H1 (cell line): ENCODE measurements around the gene TCF4. TPM values are rescaled to one million over a fixed set of nuclear protein-coding genes. Genes with fewer than 3 reads are reported as not detected.

Experiments used
- CTBP2 ChIP-seq: IDR thresholded peaks from 2 replicates; pipeline ENCODE4 v1.7.0; 2011; ENCODE audit warnings: borderline replicate concordance, mild to moderate bottlenecking, moderate library complexity, mixed read lengths, low read length; ENCODE audit not compliant: insufficient read depth, insufficient read length
- CTCF ChIP-seq, 3 experiments: IDR thresholded peaks; 1 replicate in 2 of 3; 2 replicates in 1 of 3; pipeline versions ENCODE4 v1.5.1 to v1.6.1; 2011; ENCODE audit warnings: low read length in 3 of 3, mild to moderate bottlenecking in 3 of 3, inconsistent platforms in 2 of 3, low read depth in 1 of 3, moderate library complexity in 1 of 3; ENCODE audit not compliant: insufficient read depth in 1 of 3; ENCODE audit errors: control extremely low read depth in 1 of 3
- SAP30 ChIP-seq: fragments of 300-600 bp; sonication (generic); IDR thresholded peaks from 2 replicates; pipeline ENCODE4 v1.7.1; 2012; ENCODE audit warnings: low read length, moderate library complexity, mild to moderate bottlenecking, inconsistent platforms; ENCODE audit not compliant: insufficient read depth, insufficient replicate concordance
- polyA plus RNA-seq, 7 experiments: library from polyadenylated mRNA; depleted of rRNA in 3 of 7; stranded (reverse) in 5 of 7; unstranded in 2 of 7; fragments of >200 nt in 5 of 7; fragments of 200-250 nt in 2 of 7; gene quantifications; 1 replicate in 5 of 7; 2 replicates in 1 of 7; 4 replicates in 1 of 7; pipeline versions ENCODE4 v1.2.1 to v1.2.3, GENCODE V29; 2011 to 2013; ENCODE audit warnings: missing spikeins in 2 of 7, mixed read lengths in 2 of 7
- total RNA-seq: library from RNA; stranded (reverse); fragmentation: NEBNext Ultra II Directional; extraction: Animal tissue kit (Norgen Biotek cat#: 25700); gene quantifications from 2 replicates; pipeline ENCODE4 v1.2.1, GENCODE V29; 2021

Gene TCF4
- total and polyA plus RNA-seq, 2 of the 8 experiments (the other 6 are each of a cell fraction or from before 2014, with no cell fraction given) = 59.3 to 118 TPM

GRCh38 chr18:55402731-55403405, 185.1 kb downstream of the TCF4 start (continued):
- no peak for TF ChIP-seq CTCF (IDR thresholded peaks at IDR 0.05; ENCODE audit: control extremely low read depth in 1 of 3, insufficient read depth in 1 of 3, low read depth in 1 of 3, low read length in 3 of 3)
- TF ChIP-seq SAP30 = no peak
- TF ChIP-seq CTBP2 = no peak
